Adrenal gland (tissue), 5 donors: ENCODE measurements around the gene NHEJ1.

Source experiments
- POLR2A ChIP-seq, 2 donors: fragments of 450-650 bp; IDR thresholded peaks; one replicate each; pipeline ENCODE4 v1.6.1; 2017; ENCODE audit warnings: antibody characterized with exemption in 2 of 2, mild to moderate bottlenecking in 2 of 2, moderate library complexity in 1 of 2
- TF ChIP-seq, protein P1 (sequence below), 6 experiments: fragments of 450-650 bp in 4 of 6; fragments of 200-600 bp in 2 of 6; sonication (generic) in 1 of 6; IDR thresholded peaks; 1 replicate in 5 of 6; 2 replicates in 1 of 6; pipeline versions ENCODE4 v1.5.1 to v1.8.0; 2016 to 2021; ENCODE audit warnings: antibody characterized with exemption in 6 of 6, mild to moderate bottlenecking in 2 of 6, moderate library complexity in 1 of 6
- donor health status: DM: no; HTN: no; CAD: no.

- TF ChIP-seq POLR2A (IDR thresholded peaks at IDR 0.05): no peak
- TF ChIP-seq, protein P1, sequence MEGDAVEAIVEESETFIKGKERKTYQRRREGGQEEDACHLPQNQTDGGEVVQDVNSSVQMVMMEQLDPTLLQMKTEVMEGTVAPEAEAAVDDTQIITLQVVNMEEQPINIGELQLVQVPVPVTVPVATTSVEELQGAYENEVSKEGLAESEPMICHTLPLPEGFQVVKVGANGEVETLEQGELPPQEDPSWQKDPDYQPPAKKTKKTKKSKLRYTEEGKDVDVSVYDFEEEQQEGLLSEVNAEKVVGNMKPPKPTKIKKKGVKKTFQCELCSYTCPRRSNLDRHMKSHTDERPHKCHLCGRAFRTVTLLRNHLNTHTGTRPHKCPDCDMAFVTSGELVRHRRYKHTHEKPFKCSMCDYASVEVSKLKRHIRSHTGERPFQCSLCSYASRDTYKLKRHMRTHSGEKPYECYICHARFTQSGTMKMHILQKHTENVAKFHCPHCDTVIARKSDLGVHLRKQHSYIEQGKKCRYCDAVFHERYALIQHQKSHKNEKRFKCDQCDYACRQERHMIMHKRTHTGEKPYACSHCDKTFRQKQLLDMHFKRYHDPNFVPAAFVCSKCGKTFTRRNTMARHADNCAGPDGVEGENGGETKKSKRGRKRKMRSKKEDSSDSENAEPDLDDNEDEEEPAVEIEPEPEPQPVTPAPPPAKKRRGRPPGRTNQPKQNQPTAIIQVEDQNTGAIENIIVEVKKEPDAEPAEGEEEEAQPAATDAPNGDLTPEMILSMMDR (IDR thresholded peaks at IDR 0.05): no peak
Measured at GRCh38 chr2:219158586-219158985, 2.0 kb downstream of the NHEJ1 start.
